ENCODE results near the gene CHSY1. TPM values are rescaled to one million over a fixed set of nuclear protein-coding genes. Genes with fewer than 3 reads are reported as not detected.

Gene CHSY1
- total RNA-seq, 4 donors from 2014 or later, result 13.3 to 31.6 (median 19.6) TPM

DNA sequence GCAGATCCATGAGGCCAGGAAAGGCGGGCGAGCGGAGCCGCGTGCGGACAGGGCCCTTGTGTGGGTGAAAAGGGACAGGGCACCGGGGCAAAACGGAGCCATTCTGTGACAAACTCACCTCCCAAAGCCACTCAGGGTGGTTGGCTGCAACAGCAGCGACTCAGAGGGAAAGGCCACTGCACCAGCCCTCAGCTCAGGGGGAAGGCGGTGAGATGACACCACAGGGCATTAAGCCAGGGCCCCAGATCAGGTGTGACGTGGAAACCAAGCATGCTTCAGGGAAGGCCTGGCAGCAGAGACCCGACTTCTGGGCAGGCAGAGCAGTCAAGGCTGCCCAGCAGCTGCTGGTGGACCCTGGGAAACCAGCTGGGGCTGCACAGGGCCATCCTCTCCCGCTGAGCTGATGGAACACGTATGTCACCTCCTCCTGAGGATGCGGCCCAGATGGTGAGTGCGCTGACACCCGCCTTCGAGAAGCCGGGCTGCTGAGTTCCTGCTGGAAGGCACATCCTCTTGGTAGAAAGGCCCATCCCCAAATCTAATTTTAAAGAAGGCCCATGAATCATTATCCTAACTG is 82.3 kb downstream of the CHSY1 start:
- TF ChIP-seq POLR2AphosphoS5 (IDR thresholded peaks at IDR 0.05) (no peak), POLR2A (IDR thresholded peaks at IDR 0.05; ENCODE audit: low read depth) (no peak), EP300 (IDR thresholded peaks at IDR 0.05) (no peak)
- Histone ChIP-seq H3K9me3 (peaks cover 0 to 16% (median 14%) of the 10 kb centered on the region in 4 donors), H3K27ac (replicated peaks in 1 of 4) (peak overlapping the region in 3 of 4 donors; percentile 13 to 78 (median 27)), H3K4me1 (peaks cover 0 to 30% (median 26%) of the 10 kb centered on the region in 4 donors), H3K36me3 (peaks cover 0 to 9% (median 8%) of the 10 kb centered on the region in 4 donors), H3K27me3 (no peaks in the 10 kb centered on the region), H3K4me3 (no peak overlapping the region)
- intact Hi-C loops (cut with DNase I), result no loop called here
- DNase-seq (ENCODE audit: extremely low spot score), result no peak
- WGBS, result 90% methylated on average over 15 of the region's 19 CpGs

DNA sequence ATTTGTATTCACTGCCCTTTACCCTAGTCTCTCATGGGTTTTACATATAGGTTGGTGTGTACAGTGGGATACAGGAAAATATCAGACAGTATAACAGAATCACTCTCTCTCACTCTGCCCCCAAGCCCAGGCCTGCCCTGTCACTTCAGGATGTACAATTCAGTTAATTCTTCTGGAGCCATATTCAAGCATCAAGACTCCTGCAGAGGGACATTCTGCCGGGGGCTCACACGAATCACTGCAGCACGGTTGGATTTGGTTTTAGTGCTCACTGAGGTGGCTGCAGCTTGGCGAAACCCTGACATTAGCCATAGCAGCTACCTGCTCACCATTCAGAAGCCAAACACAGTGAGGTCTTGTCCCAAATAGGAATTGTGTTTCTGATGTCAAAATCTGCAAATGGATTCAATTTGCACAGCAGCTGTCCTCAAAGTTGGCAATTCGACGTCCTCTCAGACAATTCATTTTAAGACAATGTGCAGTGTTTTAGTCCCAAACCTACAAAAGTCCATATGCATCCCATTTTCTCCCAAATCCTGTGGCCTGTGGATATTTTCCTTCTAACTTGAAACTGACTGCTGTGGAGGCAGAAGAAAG is 82.9 kb downstream of the CHSY1 start:
- TF ChIP-seq CTCF (IDR thresholded peaks at IDR 0.05), result no peak
- no peak for TF ChIP-seq POLR2A (IDR thresholded peaks at IDR 0.05; ENCODE audit: low read depth)
- no peak for TF ChIP-seq EP300 (IDR thresholded peaks at IDR 0.05)
- no peak for TF ChIP-seq POLR2AphosphoS5 (IDR thresholded peaks at IDR 0.05)
- intact Hi-C loops (cut with DNase I), result no loop called here
- no peak for DNase-seq (ENCODE audit: extremely low spot score)
- Histone ChIP-seq H3K36me3 (peaks cover 0 to 3% (median 2%) of the 10 kb centered on the region in 4 donors), H3K27me3 (no peaks in the 10 kb centered on the region), H3K27ac (replicated peaks in 1 of 4) (peak overlapping the region; percentile 61 to 80 (median 76)), H3K4me3 (no peak overlapping the region), H3K9me3 (peaks cover 0 to 20% (median 17%) of the 10 kb centered on the region in 4 donors), H3K4me1 (peaks cover 0 to 30% (median 24%) of the 10 kb centered on the region in 4 donors)
- 89% methylated on average over 6 of the region's 6 CpGs for WGBS

DNA sequence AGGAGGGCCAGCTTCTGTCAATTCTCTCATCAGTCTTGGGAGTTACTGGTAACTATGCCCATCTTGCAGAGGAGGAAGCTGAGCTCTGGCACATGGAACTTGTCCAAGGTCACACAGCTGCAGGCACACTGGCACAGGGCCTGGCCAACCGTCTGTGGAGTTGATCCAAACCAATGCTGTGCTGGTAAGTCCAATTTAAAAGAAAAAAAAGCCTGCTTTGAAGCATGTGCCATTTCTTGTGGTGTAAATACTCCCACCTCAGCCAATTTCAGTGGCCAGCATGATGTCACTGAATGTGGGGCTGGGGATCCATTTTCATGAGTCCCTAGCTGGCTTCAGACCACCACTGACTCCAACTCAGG is 83.4 kb downstream of the CHSY1 start:
- WGBS, result 33% methylated on average over 1 of the region's 1 CpG
- Histone ChIP-seq H3K4me1 (peaks cover under 1 to 30% (median 24%) of the 10 kb centered on the region in 4 donors), H3K4me3 (no peak overlapping the region), H3K27me3 (no peaks in the 10 kb centered on the region), H3K27ac (replicated peaks in 1 of 4) (peak overlapping the region; percentile 61 to 80 (median 76)), H3K36me3 (no peaks in the 10 kb centered on the region), H3K9me3 (peaks cover 0 to 20% (median 17%) of the 10 kb centered on the region in 4 donors)
- no peak for DNase-seq (ENCODE audit: extremely low spot score)
- intact Hi-C loops (cut with DNase I), result no loop called here
- TF ChIP-seq CTCF (IDR thresholded peaks at IDR 0.05) (no peak), POLR2AphosphoS5 (IDR thresholded peaks at IDR 0.05) (no peak), EP300 (IDR thresholded peaks at IDR 0.05) (no peak), POLR2A (IDR thresholded peaks at IDR 0.05; ENCODE audit: low read depth) (no peak)

DNA sequence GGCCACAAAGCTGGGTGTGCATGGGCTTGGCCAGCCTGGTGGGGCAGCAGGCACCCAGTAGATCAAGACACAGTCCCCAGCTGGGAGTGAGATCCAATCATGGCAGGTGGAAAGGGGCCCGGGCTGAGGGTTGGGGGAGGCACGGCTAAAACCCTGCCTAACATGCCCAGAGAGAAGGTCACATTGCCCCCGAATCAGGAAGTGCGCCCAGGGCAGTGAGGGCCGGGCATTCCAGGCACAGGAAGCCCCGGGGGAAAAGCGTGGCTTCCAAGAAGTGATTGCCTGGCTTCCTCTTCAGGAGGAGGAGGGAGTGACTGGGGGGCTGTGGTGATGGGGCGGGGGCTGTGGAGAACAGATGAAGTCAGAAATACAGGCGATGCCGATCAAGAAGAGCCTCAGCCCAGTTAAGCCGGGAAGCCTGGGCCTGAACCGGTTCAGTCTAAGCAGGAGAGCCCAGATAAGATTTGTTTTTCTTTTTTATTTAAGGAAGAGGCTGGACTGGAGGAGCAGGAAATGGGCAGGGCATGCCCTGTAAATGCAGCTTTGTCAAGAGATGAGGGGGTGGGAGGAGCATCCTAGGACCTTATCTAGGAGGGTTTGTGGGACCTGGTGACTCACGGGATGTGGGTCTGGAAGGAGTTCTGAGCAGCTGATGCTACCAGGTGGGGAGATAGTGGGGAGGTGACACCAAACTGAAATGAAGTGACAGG is 83.9 kb downstream of the CHSY1 start:
- no peaks in the 10 kb centered on the region for H3K36me3 ChIP-seq
- DNase-seq (ENCODE audit: extremely low spot score), result peak; percentile 94
- H3K27me3 ChIP-seq, result no peaks in the 10 kb centered on the region
- intact Hi-C loops (cut with DNase I), result no loop called here
- no peak for TF ChIP-seq POLR2A (IDR thresholded peaks at IDR 0.05; ENCODE audit: low read depth)
- TF ChIP-seq POLR2AphosphoS5 (IDR thresholded peaks at IDR 0.05), result peak; percentile 16 to 52
- peak; percentile 84 for TF ChIP-seq EP300 (IDR thresholded peaks at IDR 0.05)
- no peak for TF ChIP-seq CTCF (IDR thresholded peaks at IDR 0.05)
- H3K4me1 ChIP-seq, result peaks cover 6 to 35% (median 29%) of the 10 kb centered on the region in 4 donors
- peaks cover 0 to 20% (median 17%) of the 10 kb centered on the region in 4 donors for H3K9me3 ChIP-seq
- WGBS, result 66% methylated on average over 13 of the region's 13 CpGs
- peak overlapping the region in 1 of 4 donors; percentile 27 for H3K4me3 ChIP-seq
- H3K27ac ChIP-seq (replicated peaks in 1 of 4), result peak overlapping the region; percentile 61 to 80 (median 76)

- H3K4me1 ChIP-seq, result peaks cover 11 to 40% (median 34%) of the 10 kb centered on the region in 4 donors
- H3K4me3 ChIP-seq, result peak overlapping the region in 1 of 4 donors; percentile 27
- no peak for DNase-seq (ENCODE audit: extremely low spot score)
- peaks cover 0 to 20% (median 17%) of the 10 kb centered on the region in 4 donors for H3K9me3 ChIP-seq
- WGBS, result 89% methylated on average over 3 of the region's 3 CpGs
- TF ChIP-seq POLR2AphosphoS5 (IDR thresholded peaks at IDR 0.05), result no peak
- no peak for TF ChIP-seq POLR2A (IDR thresholded peaks at IDR 0.05; ENCODE audit: low read depth)
- no peak for TF ChIP-seq CTCF (IDR thresholded peaks at IDR 0.05)
- no peak for TF ChIP-seq EP300 (IDR thresholded peaks at IDR 0.05)
- peak overlapping the region; percentile 61 to 80 (median 76) for H3K27ac ChIP-seq (replicated peaks in 1 of 4)
- H3K27me3 ChIP-seq, result no peaks in the 10 kb centered on the region
- H3K36me3 ChIP-seq, result no peaks in the 10 kb centered on the region
- intact Hi-C loops (cut with DNase I), result no loop called here
Observed at GRCh38 chr15:101167411-101167752, 84.5 kb downstream of the CHSY1 start.
